ENCODE data around the gene FAM221B. TPM values are rescaled to one million over a fixed set of nuclear protein-coding genes. Genes with fewer than 3 reads are reported as not detected.

Gene FAM221B
- polyA plus RNA-seq, 1 donor from 2014 or later = 0.09 TPM

DNA sequence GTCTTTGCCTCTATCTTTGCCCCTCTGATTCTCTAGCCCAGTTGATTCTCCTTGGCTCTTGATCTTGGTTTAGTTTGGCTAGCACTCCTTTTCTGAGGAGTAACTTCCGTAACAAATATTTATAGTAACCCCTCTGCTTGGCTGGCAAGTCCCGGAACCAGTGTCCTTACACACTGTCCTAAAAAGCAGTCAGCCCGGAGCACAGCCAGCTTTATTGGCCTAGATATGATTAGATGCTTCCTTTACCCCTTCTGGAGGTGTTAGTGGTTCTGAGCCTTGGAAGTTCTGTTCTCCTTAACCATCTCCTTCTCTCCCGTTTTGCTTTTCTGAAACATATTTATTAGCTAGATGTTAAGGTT, 57.5 kb downstream of the FAM221B start:
- TF ChIP-seq RAD21 (conservative IDR thresholded peaks at IDR 0.05) (no peak), POLR2AphosphoS5 (IDR thresholded peaks at IDR 0.05) (no peak)
- TF ChIP-seq, protein P1, sequence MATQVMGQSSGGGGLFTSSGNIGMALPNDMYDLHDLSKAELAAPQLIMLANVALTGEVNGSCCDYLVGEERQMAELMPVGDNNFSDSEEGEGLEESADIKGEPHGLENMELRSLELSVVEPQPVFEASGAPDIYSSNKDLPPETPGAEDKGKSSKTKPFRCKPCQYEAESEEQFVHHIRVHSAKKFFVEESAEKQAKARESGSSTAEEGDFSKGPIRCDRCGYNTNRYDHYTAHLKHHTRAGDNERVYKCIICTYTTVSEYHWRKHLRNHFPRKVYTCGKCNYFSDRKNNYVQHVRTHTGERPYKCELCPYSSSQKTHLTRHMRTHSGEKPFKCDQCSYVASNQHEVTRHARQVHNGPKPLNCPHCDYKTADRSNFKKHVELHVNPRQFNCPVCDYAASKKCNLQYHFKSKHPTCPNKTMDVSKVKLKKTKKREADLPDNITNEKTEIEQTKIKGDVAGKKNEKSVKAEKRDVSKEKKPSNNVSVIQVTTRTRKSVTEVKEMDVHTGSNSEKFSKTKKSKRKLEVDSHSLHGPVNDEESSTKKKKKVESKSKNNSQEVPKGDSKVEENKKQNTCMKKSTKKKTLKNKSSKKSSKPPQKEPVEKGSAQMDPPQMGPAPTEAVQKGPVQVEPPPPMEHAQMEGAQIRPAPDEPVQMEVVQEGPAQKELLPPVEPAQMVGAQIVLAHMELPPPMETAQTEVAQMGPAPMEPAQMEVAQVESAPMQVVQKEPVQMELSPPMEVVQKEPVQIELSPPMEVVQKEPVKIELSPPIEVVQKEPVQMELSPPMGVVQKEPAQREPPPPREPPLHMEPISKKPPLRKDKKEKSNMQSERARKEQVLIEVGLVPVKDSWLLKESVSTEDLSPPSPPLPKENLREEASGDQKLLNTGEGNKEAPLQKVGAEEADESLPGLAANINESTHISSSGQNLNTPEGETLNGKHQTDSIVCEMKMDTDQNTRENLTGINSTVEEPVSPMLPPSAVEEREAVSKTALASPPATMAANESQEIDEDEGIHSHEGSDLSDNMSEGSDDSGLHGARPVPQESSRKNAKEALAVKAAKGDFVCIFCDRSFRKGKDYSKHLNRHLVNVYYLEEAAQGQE (IDR thresholded peaks at IDR 0.05; ENCODE audit: borderline replicate concordance) = no peak
- no peak overlapping the region for H3K27ac ChIP-seq (ENCODE audit: low read length)
- no peak overlapping the region for H3K4me2 ChIP-seq (ENCODE audit: low read length)

DNA sequence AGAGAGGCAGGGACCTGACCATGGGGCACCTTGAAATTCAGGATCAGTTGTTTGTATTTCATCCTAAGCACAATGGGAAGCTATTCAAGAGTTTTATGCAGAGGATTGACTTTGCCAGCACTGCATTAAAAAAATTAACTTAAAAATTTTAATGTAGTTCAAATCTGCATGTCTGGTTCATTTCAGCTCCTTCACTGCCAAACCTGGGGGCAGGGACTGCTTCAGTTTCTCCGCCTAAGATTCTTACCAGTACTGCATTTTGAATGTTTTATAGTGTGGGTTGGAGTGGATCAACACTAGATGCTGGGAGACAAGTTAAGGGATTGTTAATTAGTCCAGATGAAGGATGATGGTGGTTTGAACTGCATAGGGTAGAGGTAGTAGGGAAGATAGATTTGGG, 58.8 kb downstream of the FAM221B start:
- Histone ChIP-seq H3K9ac (ENCODE audit: low read length) (no peak overlapping the region), H3K27ac (ENCODE audit: low read length) (no peak overlapping the region), H2AFZ (ENCODE audit: low read depth, low read length) (no peak overlapping the region), H3K36me3 (ENCODE audit: insufficient read depth, low read length) (no peaks in the 10 kb centered on the region), H3K9me2 (ENCODE audit: insufficient read depth, low read length) (no peaks in the 10 kb centered on the region), H3K27me3 (ENCODE audit: insufficient read depth, low read depth, low read length) (no peaks in the 10 kb centered on the region), H3K9me3 (ENCODE audit: low read length) (no peaks in the 10 kb centered on the region), H4K20me1 (ENCODE audit: insufficient read depth) (no peaks in the 10 kb centered on the region), H3K4me3 (ENCODE audit: low read length) (no peak overlapping the region), H3K4me2 (ENCODE audit: low read length) (no peak overlapping the region), H3K79me2 (replicated peaks; ENCODE audit: insufficient read depth, low read length) (peaks cover 3% of the 10 kb centered on the region), H3F3A (ENCODE audit: insufficient read depth, low read length, poor library complexity, severe bottlenecking) (no peaks in the 10 kb centered on the region)
- TF ChIP-seq, protein P2, sequence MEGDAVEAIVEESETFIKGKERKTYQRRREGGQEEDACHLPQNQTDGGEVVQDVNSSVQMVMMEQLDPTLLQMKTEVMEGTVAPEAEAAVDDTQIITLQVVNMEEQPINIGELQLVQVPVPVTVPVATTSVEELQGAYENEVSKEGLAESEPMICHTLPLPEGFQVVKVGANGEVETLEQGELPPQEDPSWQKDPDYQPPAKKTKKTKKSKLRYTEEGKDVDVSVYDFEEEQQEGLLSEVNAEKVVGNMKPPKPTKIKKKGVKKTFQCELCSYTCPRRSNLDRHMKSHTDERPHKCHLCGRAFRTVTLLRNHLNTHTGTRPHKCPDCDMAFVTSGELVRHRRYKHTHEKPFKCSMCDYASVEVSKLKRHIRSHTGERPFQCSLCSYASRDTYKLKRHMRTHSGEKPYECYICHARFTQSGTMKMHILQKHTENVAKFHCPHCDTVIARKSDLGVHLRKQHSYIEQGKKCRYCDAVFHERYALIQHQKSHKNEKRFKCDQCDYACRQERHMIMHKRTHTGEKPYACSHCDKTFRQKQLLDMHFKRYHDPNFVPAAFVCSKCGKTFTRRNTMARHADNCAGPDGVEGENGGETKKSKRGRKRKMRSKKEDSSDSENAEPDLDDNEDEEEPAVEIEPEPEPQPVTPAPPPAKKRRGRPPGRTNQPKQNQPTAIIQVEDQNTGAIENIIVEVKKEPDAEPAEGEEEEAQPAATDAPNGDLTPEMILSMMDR (IDR thresholded peaks at IDR 0.05; ENCODE audit: poor library complexity, severe bottlenecking) = no peak
- no peak for TF ChIP-seq RAD21 (conservative IDR thresholded peaks at IDR 0.05)
- no peak for TF ChIP-seq EZH2 (IDR thresholded peaks at IDR 0.05; ENCODE audit: borderline replicate concordance, insufficient read depth, low read length, poor library complexity, severe bottlenecking)

More for the DNA sequence above, 57.5 kb downstream of the FAM221B start:
- Histone ChIP-seq H3F3A (ENCODE audit: insufficient read depth, low read length, poor library complexity, severe bottlenecking) (no peaks in the 10 kb centered on the region), H3K4me3 (ENCODE audit: low read length) (no peak overlapping the region), H4K20me1 (ENCODE audit: insufficient read depth) (no peaks in the 10 kb centered on the region), H3K36me3 (ENCODE audit: insufficient read depth, low read length) (no peaks in the 10 kb centered on the region), H2AFZ (ENCODE audit: low read depth, low read length) (no peak overlapping the region), H3K9me2 (ENCODE audit: insufficient read depth, low read length) (no peaks in the 10 kb centered on the region), H3K79me2 (replicated peaks; ENCODE audit: insufficient read depth, low read length) (peaks cover 3% of the 10 kb centered on the region), H3K9me3 (ENCODE audit: low read length) (no peaks in the 10 kb centered on the region), H3K9ac (ENCODE audit: low read length) (no peak overlapping the region), H3K27me3 (ENCODE audit: insufficient read depth, low read depth, low read length) (no peaks in the 10 kb centered on the region)

DNA sequence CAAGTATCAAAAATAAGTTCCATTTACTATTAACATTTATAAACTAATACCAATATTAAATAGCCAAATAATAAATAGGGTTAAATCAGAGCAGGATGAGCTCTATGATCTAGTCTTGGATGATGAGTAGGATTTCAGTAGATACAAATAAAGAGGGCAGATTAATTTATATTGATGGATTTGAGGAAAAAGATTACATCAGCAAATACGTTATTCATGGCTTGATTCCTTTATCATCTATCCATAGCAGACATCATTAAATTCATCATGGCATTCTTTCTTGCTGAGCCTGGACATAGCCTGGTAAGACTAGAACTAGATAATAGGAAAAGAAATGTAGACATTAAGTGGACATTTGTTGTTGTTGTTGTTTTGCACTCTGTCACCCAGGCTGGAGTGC, 61.1 kb downstream of the FAM221B start:
- H3K79me2 ChIP-seq (replicated peaks; ENCODE audit: insufficient read depth, low read length) = peaks cover 3% of the 10 kb centered on the region
- no peaks in the 10 kb centered on the region for H3K9me2 ChIP-seq (ENCODE audit: insufficient read depth, low read length)
- H3K36me3 ChIP-seq (ENCODE audit: insufficient read depth, low read length) = no peaks in the 10 kb centered on the region
- no peaks in the 10 kb centered on the region for H3K9me3 ChIP-seq (ENCODE audit: low read length)
- no peaks in the 10 kb centered on the region for H4K20me1 ChIP-seq (ENCODE audit: insufficient read depth)
- H2AFZ ChIP-seq (ENCODE audit: low read depth, low read length) = no peak overlapping the region
- H3K9ac ChIP-seq (ENCODE audit: low read length) = no peak overlapping the region
- H3K4me3 ChIP-seq (ENCODE audit: low read length) = no peak overlapping the region
- H3K27ac ChIP-seq (ENCODE audit: low read length) = no peak overlapping the region
- H3F3A ChIP-seq (ENCODE audit: insufficient read depth, low read length, poor library complexity, severe bottlenecking) = no peaks in the 10 kb centered on the region
- H3K27me3 ChIP-seq (ENCODE audit: insufficient read depth, low read depth, low read length) = no peaks in the 10 kb centered on the region
- TF ChIP-seq RAD21 (conservative IDR thresholded peaks at IDR 0.05) = no peak
- TF ChIP-seq POLR2AphosphoS5 (IDR thresholded peaks at IDR 0.05) = no peak
- TF ChIP-seq EZH2 (IDR thresholded peaks at IDR 0.05; ENCODE audit: borderline replicate concordance, insufficient read depth, low read length, poor library complexity, severe bottlenecking) = no peak
- no peak for TF ChIP-seq TAF1 (IDR thresholded peaks at IDR 0.05; ENCODE audit: low read depth)
- TF ChIP-seq, protein P1 (IDR thresholded peaks at IDR 0.05; ENCODE audit: borderline replicate concordance) = no peak
- TF ChIP-seq SMC3 (conservative IDR thresholded peaks at IDR 0.05; ENCODE audit: poor library complexity) = no peak
- TF ChIP-seq, protein P2 (IDR thresholded peaks at IDR 0.05; ENCODE audit: poor library complexity, severe bottlenecking) = no peak
- TF ChIP-seq EP300 (conservative IDR thresholded peaks at IDR 0.05; ENCODE audit: poor library complexity, severe bottlenecking) = no peak
- no peak overlapping the region for H3K4me2 ChIP-seq (ENCODE audit: low read length)

Data from neural cell (in vitro differentiated cells).